GM12891 (cell line): Measurements from ENCODE around the gene OPALIN.

ENCODE experiments used
- POLR2A ChIP-seq: IDR thresholded peaks from 2 replicates; pipeline ENCODE4 v1.6.1; 2011; ENCODE audit warnings: low read depth, low read length, control low read depth
- POLR2AphosphoS5 ChIP-seq: IDR thresholded peaks from 2 replicates; pipeline ENCODE4 v1.6.1; 2011; ENCODE audit warnings: low read depth, low read length, control low read depth

- TF ChIP-seq POLR2A (no peak), POLR2AphosphoS5 (no peak)
These were observed 38.9 kb downstream of the OPALIN start for GRCh38 chr10:96319754-96320474.
